Hypothalamus (tissue), 51 donors: ENCODE results near the gene BBS7.

Source experiments
- DNase-seq, 51 donors: peaks; one replicate each; lab custom pipeline; 2025; lab: John Stamatoyannopoulos, UW

Gene BBS7, protein sequence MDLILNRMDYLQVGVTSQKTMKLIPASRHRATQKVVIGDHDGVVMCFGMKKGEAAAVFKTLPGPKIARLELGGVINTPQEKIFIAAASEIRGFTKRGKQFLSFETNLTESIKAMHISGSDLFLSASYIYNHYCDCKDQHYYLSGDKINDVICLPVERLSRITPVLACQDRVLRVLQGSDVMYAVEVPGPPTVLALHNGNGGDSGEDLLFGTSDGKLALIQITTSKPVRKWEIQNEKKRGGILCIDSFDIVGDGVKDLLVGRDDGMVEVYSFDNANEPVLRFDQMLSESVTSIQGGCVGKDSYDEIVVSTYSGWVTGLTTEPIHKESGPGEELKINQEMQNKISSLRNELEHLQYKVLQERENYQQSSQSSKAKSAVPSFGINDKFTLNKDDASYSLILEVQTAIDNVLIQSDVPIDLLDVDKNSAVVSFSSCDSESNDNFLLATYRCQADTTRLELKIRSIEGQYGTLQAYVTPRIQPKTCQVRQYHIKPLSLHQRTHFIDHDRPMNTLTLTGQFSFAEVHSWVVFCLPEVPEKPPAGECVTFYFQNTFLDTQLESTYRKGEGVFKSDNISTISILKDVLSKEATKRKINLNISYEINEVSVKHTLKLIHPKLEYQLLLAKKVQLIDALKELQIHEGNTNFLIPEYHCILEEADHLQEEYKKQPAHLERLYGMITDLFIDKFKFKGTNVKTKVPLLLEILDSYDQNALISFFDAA

DNA sequence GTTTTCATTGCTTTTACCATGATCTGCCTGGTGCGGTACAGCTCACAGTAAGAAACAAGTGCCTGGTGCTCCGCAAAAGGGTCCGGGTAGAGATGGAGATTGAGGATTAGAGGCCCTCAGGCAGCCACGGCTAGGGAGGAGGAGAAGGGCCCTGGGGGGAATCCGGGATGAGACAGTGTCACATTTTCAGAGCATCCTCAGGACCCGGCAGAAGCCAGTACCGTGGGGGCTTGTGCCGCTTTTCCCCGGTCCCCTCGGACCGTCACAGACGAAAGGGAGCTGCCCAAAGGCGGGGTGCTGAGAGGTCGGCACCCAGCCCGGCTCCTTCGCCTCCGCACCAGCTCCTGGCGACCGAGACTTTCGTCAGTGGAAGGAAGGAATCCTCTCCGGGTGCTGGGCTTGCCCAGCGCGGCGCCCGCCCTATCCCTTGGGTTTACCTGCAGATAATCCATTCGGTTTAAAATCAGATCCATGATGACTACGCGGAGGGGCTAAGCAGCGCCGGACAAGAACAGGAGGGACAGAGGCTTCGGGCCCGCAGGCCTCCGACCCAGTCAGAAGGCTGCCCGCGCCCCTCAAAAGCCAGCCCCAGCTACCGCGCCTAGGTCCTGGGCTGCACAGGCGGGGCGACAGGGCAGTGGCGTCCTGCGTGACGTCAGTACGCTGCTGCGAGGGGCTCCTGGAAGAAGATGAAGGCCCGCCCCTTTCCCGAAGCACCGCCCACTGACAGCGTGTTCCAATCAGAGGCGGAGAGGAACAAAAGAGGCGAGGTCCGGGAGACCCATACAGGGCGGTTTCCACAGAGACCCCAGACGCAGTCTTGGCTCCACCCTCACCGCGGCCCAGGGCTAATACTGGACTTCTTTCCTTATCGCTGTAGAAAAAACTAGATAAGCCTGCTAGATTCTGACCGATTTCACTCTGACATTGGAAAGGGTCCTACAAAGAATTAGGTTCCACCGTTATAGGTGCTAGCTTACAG, at the start of gene BBS7:
TSS of gene BBS7 (minus strand) at position 634 of the 982 bp plus-strand sequence. CDS start at position 473, 161 bp downstream.
- peak; percentile 51 to 99 (median 94) for DNase-seq

DNA sequence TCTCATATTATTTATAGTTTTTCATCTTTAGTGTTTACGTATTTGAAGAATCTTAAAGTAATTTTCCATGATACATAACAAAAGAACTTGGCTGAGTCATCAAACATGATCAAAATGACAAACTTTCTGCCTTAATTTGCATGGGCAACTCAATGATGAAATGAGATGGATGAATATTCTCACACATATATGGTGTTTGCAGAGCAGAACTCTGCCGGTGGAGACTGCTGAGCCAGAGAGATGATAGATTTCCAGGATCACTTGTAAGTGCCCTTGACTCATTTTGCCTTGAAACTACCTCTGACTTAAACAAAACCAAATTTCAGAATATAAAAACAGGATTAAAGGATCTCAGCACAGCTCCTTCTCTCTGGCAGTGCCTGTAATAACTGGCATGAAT, 43.4 kb upstream of the BBS7 start:
- DNase-seq: no peak

DNA sequence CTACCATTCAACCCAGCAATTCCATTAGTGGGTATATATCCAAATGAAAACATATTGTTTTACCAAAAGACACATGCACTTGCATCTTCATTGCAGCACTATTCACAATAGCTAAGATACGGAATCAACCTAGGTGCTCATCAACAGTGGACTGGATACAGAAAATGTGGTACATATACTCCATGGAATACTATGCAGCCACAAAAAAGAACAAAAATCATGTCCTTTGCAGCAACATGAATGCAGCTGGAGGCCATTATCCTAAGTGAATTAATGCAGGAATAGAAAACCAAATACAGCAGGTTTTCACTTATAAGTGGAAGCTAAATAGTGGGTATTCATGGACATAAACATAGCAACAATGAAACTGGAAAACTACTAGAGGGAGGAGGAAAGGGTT, 38.1 kb upstream of the BBS7 start:
- DNase-seq: no peak

DNA sequence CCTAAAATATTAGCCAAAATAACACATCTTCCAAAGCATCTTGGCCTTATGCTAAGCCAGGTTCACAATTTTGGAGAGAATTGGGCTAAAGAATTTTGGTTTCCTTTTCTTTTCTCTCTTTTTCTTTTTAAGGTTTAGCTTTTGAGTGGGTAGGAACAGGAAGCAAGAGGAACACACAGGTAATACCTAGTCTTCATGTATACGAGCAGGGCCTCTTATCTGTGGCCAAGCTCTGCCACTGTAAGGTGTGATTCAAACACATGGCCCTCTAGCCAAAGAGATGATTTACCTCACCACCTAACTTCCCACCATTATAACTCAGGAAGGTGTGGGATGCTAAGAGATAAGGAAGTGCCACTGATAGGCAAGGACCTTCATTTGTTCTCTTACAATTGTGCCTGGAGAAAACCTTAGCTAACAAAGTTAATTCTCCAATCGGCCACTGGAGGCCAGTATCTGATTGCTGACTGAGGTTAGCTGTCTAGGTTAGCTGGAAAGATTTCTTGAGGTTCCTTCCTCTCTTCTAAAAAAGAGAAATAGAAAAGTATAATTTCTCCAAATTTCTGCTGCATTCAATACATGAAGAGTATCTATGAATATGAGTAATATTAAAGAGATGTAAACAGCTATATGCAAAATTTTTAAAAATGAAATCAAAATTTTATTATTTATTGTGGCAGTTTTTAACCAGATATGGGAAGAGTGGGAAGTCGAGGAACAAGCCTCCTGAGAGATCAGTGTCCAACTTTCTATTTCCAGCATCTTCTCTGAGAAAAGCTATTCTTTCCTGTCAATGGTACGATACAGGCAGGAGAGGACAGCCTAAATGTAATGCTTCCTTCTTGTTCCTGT, 30.1 kb upstream of the BBS7 start:
- peak in 24 of 51 donors; percentile 1 to 59 (median 16) for DNase-seq

DNA sequence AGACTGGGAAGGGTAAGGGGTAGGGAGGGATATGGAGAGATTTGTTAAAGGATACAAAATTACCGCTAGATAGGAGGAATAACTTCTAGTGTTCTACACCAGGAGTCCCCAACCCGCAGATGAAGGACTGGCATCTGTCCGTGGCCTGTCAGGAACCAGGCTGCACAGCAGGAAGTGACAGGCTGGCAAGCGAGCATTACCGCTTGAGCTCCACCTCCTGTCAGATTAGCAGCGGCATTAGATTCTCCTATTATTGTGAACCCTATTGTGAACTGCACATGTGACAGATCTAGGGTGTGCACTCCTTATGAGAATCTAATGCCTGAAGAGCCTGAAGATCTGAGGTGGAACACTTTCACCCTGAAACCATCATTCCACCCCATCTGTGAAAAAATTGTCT, 27.9 kb upstream of the BBS7 start:
- no peak for DNase-seq

DNA sequence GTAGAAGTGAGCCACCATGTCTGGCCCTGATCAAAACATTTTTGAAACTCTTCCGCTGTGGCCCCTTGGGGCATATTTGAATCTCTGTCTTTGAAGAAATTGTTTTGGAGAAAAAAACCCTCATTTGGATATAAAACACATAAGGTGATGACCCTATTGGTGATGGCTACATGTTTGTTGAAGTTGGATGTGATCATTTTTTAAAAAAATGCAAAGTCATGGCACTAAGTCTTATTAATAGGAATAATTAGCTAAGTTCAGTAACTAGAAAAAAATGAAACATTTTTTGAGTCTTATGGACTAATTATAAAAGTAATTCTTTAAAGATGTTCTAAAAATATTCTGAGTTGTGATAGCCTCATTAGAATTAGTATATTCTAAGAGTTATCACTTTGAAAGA, 17.9 kb upstream of the BBS7 start:
- no peak for DNase-seq

DNA sequence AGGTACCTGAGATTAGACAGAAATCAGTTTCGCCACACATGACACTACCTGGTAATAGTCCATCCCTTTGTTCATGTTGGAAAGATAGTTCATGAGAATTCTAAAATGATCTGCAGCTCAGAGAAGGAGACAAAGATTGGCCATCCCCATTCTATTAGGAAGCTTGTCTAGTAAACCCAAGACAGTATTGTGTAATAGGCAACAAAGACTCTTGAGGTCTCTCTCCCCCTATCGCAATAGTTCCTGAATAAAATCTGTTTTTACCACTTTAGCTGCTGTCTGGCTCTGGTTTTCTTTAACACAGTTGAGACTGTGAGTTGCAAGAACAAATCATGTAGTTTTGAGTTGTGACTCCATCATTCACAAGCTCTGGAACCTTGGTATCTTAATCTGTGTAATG, 14.8 kb upstream of the BBS7 start:
- DNase-seq: no peak

DNA sequence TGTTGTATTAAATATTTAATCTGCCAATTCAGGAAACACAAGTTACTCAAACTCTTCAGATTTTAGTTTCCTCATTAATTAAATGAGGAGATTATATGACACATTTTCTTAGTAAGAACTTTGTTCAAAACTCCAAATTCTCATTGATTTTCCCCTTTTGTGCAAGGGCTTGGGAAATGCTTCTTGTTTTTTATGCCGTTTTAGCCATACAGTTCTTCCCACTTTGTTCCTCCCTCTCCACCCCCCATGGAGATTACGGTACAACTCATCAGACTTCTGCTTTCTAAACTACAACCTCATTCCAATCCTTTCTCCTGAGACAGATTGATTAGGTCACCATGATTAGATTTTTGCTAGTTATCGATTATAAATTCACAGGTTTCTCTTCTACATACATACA, 10.9 kb upstream of the BBS7 start:
- DNase-seq: no peak

DNA sequence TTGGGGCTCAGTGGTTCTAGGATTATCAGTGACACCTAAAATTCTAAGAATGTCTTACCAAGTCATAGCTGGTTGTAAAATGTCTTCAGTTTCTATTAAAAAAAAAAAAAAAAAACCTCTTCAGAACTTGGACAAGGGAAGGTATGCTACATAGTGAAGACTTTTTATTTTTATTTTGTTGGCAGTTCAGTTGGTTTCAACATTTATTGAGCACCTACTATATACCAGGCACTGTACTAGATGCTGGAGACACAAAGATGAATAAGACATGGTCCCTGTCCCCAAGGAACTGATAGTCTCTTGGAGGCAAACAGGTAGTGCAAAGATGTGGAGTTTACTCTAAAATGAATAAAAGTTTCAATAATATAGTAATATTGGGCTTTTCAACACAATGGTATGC, 8.9 kb upstream of the BBS7 start:
- no peak for DNase-seq

DNA sequence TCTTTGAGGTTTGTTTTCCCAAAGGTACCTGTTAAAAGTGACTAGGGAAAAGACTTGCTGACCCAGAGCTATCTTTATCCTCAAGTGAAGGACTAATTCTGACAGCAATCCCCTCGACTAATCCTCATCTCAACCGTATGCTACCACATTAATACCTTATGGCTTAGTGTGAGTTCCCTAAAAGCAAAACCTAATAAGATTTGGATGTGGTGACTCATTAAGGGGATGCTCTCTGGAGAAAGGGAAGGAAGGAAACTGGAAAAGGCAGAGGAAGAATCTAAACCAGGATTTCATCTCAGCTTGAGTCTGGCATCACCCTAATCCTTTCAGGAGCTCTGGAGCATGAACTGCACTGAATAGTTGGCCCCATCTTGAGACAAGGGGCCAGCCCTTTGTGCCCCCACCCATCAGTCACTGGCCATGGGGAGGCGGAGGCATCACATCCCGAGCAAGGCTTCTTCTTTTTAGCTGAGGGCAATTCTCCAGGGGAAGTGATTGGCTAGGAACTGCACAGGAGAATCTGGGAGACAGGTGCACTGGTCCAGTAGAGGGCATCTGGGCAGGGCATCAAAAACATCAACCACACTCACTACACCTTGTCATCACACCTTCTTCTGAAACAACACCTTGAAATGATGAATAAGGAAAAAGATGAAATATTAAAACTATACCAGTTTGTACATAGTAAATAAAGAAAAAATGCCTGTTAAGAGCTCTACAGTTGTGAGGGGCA, 6.9 kb upstream of the BBS7 start:
- no peak for DNase-seq

DNA sequence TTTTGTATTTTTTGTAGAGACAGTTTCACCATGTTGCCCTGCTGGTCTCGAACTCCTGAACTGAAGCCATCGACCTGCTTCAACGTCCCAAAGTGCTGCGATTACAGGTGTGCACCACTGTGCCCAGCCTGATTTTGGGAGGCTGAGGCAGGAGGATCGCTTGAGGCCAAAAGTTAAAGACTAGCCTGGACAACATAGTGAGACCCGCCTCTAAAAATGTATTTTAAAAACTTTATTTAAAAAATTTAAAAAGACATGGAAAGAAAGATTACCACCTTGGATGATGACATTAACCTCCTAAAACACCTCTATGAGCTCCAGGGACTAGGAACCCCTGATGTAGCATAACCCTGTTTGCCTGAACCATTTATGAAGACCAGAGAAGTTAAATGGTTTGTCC, 5.8 kb upstream of the BBS7 start:
- no peak for DNase-seq

DNA sequence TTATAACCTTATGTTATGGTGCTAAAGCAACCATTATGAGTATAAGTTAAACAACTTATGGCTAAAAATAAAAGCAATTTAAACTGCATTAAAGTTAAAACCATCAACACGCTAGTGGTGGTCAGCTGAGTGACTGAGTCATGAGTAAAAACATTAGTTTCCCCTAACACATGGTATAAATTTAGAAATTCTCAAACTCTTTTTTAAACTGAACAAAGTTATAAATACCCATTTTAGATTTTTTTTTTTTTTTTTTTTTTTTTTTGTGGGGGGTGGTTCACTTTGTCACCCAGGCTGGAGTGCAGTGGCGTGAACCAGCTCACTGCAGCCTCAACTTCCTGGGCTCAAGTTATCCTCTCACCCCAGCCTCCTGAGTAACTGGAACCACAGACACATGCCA, 5.4 kb upstream of the BBS7 start:
- DNase-seq: no peak

DNA sequence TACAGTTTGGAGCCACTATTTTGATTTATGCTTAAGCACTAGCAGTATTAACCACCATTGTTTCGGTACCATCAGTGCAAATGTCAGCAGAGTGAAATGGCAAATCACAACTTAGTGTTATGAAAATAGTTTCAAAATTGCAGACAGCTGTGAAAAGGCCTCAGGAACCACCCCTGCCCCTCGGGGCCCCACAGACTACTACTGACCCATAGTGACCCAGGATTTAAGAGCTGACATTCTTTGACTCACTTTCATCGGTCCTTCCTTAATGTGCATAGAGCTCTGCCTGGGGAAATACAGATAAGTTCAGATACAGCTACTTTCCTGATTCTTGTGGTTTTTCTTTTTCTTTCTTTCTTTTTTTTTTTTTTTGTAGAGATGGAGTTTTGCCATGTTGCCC, 3.3 kb upstream of the BBS7 start:
- no peak for DNase-seq

DNA sequence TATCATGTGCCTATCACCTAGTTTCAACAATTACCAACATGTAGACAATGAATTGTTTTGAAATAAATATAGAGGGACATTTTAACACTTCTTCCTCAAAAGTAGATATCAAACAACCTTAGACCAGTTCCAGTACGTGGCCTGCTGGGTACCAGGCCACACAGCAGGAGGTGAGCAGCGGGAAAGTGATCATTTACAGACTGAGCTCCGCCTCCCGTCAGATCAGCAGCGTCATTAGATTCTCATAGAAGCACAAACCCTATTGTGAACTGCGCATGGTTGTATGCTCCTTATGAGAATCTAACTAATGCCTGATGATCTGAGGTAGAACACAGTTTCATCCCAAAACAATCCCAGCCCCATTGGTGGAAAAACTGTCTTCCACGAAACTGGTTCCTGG, 6.5 kb downstream of the BBS7 start:
- DNase-seq: no peak

DNA sequence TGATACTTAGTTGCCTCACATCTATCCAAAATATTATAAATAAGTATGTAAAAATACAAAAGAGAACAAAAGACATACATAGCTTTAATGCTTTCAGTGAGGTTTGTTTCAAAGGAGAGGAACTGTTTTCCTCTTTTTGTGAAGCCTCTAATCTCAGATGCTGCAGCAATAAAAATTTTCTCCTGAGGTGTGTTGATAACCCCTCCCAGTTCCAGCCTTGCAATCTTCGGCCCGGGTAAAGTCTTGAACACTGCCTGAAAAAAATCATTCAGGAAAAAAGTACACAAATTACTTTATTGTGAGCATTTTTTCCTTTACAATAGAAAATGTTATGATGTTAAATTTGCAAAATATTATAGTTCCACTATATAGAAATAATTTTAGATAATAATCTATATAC, 8.8 kb downstream of the BBS7 start:
- no peak for DNase-seq

DNA sequence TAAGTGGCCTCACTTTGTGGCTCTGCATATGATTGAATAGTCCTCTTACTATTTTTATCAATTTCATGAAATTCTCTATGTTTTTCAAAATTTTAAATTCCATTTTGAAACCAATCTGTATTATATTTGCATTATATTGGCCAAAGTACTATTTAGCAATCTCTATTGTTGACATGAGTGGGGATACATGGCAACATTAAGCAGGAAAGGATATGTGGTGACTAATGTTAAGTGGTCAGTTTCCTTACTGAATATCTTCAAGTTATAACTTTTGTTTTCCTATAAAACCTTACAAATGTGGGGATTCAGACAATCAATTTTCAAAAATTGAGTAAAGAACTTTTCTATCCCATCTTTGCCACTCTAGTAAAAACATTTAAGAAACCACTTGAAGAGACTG, 10.2 kb downstream of the BBS7 start:
- DNase-seq: no peak

DNA sequence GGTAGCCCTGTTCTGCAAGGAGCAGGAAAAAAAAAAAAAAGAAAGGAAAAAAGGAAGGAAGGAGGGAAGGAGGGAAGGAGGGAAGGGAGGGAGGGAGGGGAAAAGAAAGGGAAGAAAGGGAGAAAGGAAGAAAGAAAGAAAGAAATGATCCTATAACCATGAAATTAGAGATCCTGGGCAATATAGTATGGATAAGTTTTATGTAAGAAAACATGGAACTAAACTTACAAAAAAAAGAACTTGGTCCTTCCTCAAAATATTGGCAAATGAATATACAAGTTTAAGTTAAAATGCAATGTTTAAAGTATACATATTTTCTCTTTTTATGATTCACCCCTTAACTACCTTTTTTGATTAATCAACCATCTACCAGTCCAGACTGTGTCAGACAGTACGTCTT, 18.9 kb downstream of the BBS7 start:
- no peak for DNase-seq

DNA sequence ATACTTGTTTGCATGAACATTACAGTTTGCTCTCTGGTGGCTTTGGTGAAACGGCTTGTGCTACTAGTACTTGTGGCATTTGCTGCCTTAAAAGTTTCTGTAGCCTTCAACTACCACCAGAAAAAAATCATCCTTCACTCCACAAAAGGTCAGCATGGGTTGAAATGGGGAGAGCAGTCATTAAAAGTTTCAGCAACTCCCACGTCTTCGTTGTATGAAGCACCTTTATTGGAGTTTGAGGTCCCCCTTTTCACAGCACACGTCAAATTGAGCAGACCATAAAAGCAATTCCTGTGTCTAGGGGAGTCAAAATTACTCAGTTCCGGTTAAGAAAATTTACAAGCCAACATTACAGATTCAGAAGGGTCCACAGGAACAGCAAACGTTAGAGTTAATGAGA, 23.6 kb downstream of the BBS7 start:
- DNase-seq: no peak

DNA sequence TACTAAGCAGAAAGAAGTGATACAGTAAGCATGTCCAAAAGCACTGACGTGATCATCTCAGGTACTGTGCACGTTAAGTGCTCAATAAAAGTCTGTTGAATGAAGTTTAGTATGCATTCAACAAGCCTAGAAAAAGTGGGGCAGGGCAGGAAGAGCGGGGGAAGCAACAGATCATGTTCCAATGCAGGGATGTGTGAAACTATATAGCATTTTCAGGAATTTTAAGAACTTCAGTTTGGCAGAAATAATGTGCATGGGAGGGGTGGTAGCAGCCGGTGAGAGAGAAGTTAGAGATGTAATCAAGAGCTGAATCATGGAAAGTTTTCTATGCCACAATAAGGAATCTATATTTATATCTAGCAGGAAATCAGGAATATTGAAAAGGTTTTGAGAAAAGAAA, 27.4 kb downstream of the BBS7 start:
- peak in 1 of 51 donors; percentile 11 for DNase-seq
